Right lobe of liver (tissue), 6 donors: Measurements from ENCODE around the gene KLF5. TPM values are rescaled to one million over a fixed set of nuclear protein-coding genes. Genes with fewer than 3 reads are reported as not detected.
"Not testable (repeated sequence)": the region's sequence is repeated elsewhere in the genome, so short reads cannot be mapped to it uniquely, and the experiment has no call there.

Experiments used
- ATAC-seq, 4 donors: fragments of 200-7000 bp; cut with Tn5 transposase; one replicate each; pipeline ENCODE4 v1.9.1; 2020; ENCODE audit warnings: mild to moderate bottlenecking in 4 of 4, moderate library complexity in 4 of 4
- DNase-seq, 3 donors: peaks; one replicate each; pipeline ENCODE4 v3.0.0-alpha.2; 2020
- H3K27ac ChIP-seq, 3 donors: fragments of 200-600 bp; one replicate each; pipeline ENCODE4 v1.8.0; 2022
- H3K27me3 ChIP-seq, 2 donors: fragments of 200-600 bp; one replicate each; pipeline ENCODE4 v1.8.0; 2022
- H3K36me3 ChIP-seq, 4 donors: fragments of 200-600 bp; sonication (generic) in 1 of 4; one replicate each; pipeline versions ENCODE4 v1.5.1 to v1.8.0; 2017 to 2022; ENCODE audit warnings: control low read depth in 1 of 4
- H3K4me1 ChIP-seq, 4 donors: fragments of 200-600 bp; sonication (generic) in 1 of 4; one replicate each; pipeline versions ENCODE4 v1.5.1 to v1.8.0; 2017 to 2022; ENCODE audit warnings: control low read depth in 1 of 4
- H3K4me3 ChIP-seq, 3 donors: fragments of 200-600 bp; one replicate each; pipeline ENCODE4 v1.8.0; 2022
- H3K9me3 ChIP-seq, 4 donors: fragments of 200-600 bp; sonication (generic) in 1 of 4; one replicate each; pipeline versions ENCODE4 v1.5.1 to v1.8.0; 2017 to 2022; ENCODE audit warnings: control low read depth in 1 of 4
- CTCF ChIP-seq, 4 donors: fragments of 200-600 bp in 3 of 4; fragments of 450-650 bp in 1 of 4; IDR thresholded peaks; one replicate each; pipeline versions ENCODE4 v1.5.1 to v1.8.0; 2016 to 2022; ENCODE audit warnings: antibody characterized with exemption in 4 of 4, mild to moderate bottlenecking in 2 of 4
- POLR2A ChIP-seq: fragments of 450-650 bp; IDR thresholded peaks from one replicate; pipeline ENCODE4 v1.6.1; 2017; ENCODE audit warnings: antibody characterized with exemption, mild to moderate bottlenecking
- WGBS: methylation state at CpG from one replicate; pipeline ENCODE4 v1.1.6; 2018; ENCODE audit warnings: low coverage, low lambda C conversion rate; ENCODE audit not compliant: insufficient coverage; ENCODE audit errors: missing lambda C conversion rate; 5-methylcytosine and 5-hydroxymethylcytosine counted together
- intact Hi-C, 2 donors: fragments of 100-400 bp; cut with DNase I; formaldehyde crosslinking; loops; one replicate each; pipeline versions ENCODE4 v1.11.2 to v1.14.1; 2022
- total RNA-seq, 6 experiments: library from RNA; depleted of rRNA in 2 of 6; stranded (reverse); fragments of >200 nt in 2 of 6; fragmentation: NEBNext Ultra II Directional in 3 of 6; extraction: Animal tissue kit (Norgen Biotek cat#: 25700) in 3 of 6; gene quantifications; one replicate each; pipeline versions ENCODE4 v1.1.0 to v1.2.4, GENCODE V29; 2016 to 2023
- donor health status: DM: no; HTN: yes; CAD: no.
- donor health status: DM: no; HTN: no; CAD: no.
- donor health status: DM: no; HTN: no; CAD: no.
- donor health status: DM: no; HTN: yes; CAD: no.
- donor health status: DM: no; HTN: yes; CAD: no.

The KLF5 gene
- total RNA-seq, 6 experiments from 2014 or later, result 0.29 to 4.2 (median 0.74) TPM

GRCh38 chr13:73092829-73093228, 34.0 kb downstream of the KLF5 start:
- H3K9me3 ChIP-seq, result peaks cover 0 to 4% (median 0%) of the 10 kb centered on the region in 4 donors
- H3K27me3 ChIP-seq, result no peaks in the 10 kb centered on the region
- H3K36me3 ChIP-seq, result no peaks in the 10 kb centered on the region
- no peak for ATAC-seq
- H3K27ac ChIP-seq, result no peak overlapping the region
- H3K4me1 ChIP-seq, result no peaks in the 10 kb centered on the region
- intact Hi-C loops, result no loop called here
- no peak for TF ChIP-seq POLR2A
- DNase-seq, result no peak
- H3K4me3 ChIP-seq, result no peak overlapping the region

GRCh38 chr13:73096173-73096572, 37.4 kb downstream of the KLF5 start:
- ATAC-seq, result no peak
- TF ChIP-seq POLR2A, result no peak
- no peak for TF ChIP-seq CTCF (IDR thresholded peaks at IDR 0.05)
- Histone ChIP-seq H3K27me3 (no peaks in the 10 kb centered on the region), H3K9me3 (no peaks in the 10 kb centered on the region), H3K27ac (no peak overlapping the region), H3K4me3 (no peak overlapping the region), H3K4me1 (no peaks in the 10 kb centered on the region), H3K36me3 (no peaks in the 10 kb centered on the region)
- DNase-seq, result no peak
- 45% methylated on average over 2 of the region's 2 CpGs for WGBS
- intact Hi-C loops, result no loop called here

GRCh38 chr13:73096638-73097037, 37.8 kb downstream of the KLF5 start:
- no peak for TF ChIP-seq CTCF (IDR thresholded peaks at IDR 0.05)
- no peak for TF ChIP-seq POLR2A
- no peaks in the 10 kb centered on the region for H3K9me3 ChIP-seq
- WGBS, result 56% methylated on average over 5 of the region's 5 CpGs
- DNase-seq (no peak), ATAC-seq (no peak)
- H3K4me1 ChIP-seq, result no peaks in the 10 kb centered on the region
- H3K27ac ChIP-seq, result no peak overlapping the region
- intact Hi-C loops, result no loop called here
- no peaks in the 10 kb centered on the region for H3K27me3 ChIP-seq
- no peak overlapping the region for H3K4me3 ChIP-seq
- no peaks in the 10 kb centered on the region for H3K36me3 ChIP-seq

GRCh38 chr13:73100781-73101180, 42.0 kb downstream of the KLF5 start:
- H3K36me3 ChIP-seq, intact Hi-C loops, H3K27me3 ChIP-seq, H3K27ac ChIP-seq, H3K9me3 ChIP-seq, H3K4me1 ChIP-seq, ATAC-seq, DNase-seq, H3K4me3 ChIP-seq: not testable (repeated sequence)
- WGBS, result 94% methylated on average over 9 of the region's 10 CpGs

- Histone ChIP-seq H3K9me3 (no peaks in the 10 kb centered on the region), H3K27ac (no peak overlapping the region), H3K27me3 (no peaks in the 10 kb centered on the region), H3K4me1 (no peaks in the 10 kb centered on the region), H3K4me3 (no peak overlapping the region), H3K36me3 (no peaks in the 10 kb centered on the region)
- DNase-seq (no peak), ATAC-seq (no peak)
- TF ChIP-seq POLR2A (no peak), CTCF (IDR thresholded peaks at IDR 0.05) (no peak)
- 75% methylated on average over 2 of the region's 2 CpGs for WGBS
- intact Hi-C loops, result no loop called here
Measured at GRCh38 chr13:73101351-73102007, 42.7 kb downstream of the KLF5 start.

GRCh38 chr13:73103238-73103637, 44.4 kb downstream of the KLF5 start:
- Histone ChIP-seq H3K27ac (no peak overlapping the region), H3K9me3 (no peaks in the 10 kb centered on the region), H3K4me1 (no peaks in the 10 kb centered on the region), H3K27me3 (no peaks in the 10 kb centered on the region), H3K4me3 (no peak overlapping the region), H3K36me3 (no peaks in the 10 kb centered on the region)
- ATAC-seq (no peak), DNase-seq (no peak)
- WGBS, result 31% methylated on average over 1 of the region's 1 CpG
- TF ChIP-seq POLR2A, result no peak
- TF ChIP-seq CTCF (IDR thresholded peaks at IDR 0.05), result no peak
- intact Hi-C loops, result no loop called here
